Activated naive CD4-positive, alpha-beta T cell treated with anti-CD3 and anti-CD28 coated beads, Interleukin-2, amount 50 U/mL, for 72 hours (primary cell): ENCODE measurements around the gene GSTM5. TPM values are rescaled to one million over a fixed set of nuclear protein-coding genes. Genes with fewer than 3 reads are reported as not detected.
"Not testable (repeated sequence)": the region's sequence is repeated elsewhere in the genome, so short reads cannot be mapped to it uniquely, and the experiment has no call there.

Experiments used
- ATAC-seq, 2 donors: fragments of 150-1000 bp; cut with Tn5 transposase; 2 replicates each; pipeline ENCODE4 v1.10.0; 2021; ENCODE audit warnings: mild to moderate bottlenecking in 2 of 2, moderate library complexity in 2 of 2
- DNase-seq, 2 donors: peaks; one replicate each; pipeline ENCODE4 v3.0.0; 2021 to 2022; ENCODE audit warnings: low spot score in 2 of 2
- H3K27ac Mint-ChIP-seq, 2 donors: one replicate each; pipeline ENCODE4 v1.8.0; 2022; ENCODE audit warnings: mild to moderate bottlenecking in 2 of 2, mixed read lengths in 2 of 2
- H3K36me3 Mint-ChIP-seq, 2 donors: one replicate each; pipeline ENCODE4 v1.8.0; 2022; ENCODE audit warnings: mixed read lengths in 2 of 2
- H3K9me3 Mint-ChIP-seq, 2 donors: one replicate each; pipeline ENCODE4 v1.8.0; 2022; ENCODE audit warnings: mixed read lengths in 2 of 2
- total RNA-seq, 2 donors: library from RNA; stranded (reverse); gene quantifications; one replicate each; pipeline ENCODE4 v1.2.3, GENCODE V29; 2022

Gene GSTM5
- total RNA-seq, 2 donors from 2014 or later, result 0.89 TPM; not detected in 1

DNA sequence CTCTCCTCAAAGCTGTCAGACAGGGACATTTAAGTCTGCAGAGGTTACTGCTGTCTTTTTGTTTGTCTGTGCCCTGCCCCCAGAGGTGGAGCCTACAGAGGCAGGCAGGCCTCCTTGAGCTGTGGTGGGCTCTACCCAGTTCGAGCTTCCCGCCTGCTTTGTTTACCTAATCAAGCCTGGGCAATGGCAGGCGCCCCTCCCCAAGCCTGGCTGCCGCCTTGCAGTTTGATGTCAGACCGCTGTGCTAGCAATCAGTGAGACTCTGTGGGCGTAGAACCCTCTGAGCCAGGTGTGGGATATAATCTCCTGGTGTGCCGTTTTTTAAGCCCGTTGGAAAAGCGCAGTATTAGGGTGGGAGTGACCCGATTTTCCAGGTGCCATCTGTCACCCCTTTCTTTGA is 36.3 kb downstream of the GSTM5 start:
- DNase-seq, H3K27ac Mint-ChIP-seq, H3K36me3 Mint-ChIP-seq, ATAC-seq, H3K9me3 Mint-ChIP-seq: not testable (repeated sequence)

DNA sequence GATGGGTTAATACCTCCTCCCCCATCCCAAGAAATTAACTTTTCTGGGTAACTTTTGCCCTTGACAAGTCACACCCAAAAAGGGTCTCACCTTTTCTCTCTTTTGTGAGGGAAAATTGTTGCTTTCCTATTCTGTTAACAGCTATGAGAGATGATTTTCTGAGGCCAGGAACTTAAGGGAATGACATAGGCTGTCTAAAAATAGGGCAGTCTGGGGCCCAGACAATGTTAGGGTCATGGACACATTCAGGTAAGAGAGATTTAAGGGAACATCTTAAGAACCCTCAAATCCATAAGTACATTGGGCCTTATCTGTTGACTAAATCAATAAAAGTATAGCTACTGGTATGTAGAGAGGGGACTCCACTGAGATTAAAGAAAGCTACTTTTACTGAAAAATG is 37.2 kb downstream of the GSTM5 start:
- DNase-seq, result no peak
- Mint-ChIP-seq H3K27ac (no peak overlapping the region), H3K9me3 (no peaks in the 10 kb centered on the region), H3K36me3 (no peaks in the 10 kb centered on the region)
- no peak for ATAC-seq

DNA sequence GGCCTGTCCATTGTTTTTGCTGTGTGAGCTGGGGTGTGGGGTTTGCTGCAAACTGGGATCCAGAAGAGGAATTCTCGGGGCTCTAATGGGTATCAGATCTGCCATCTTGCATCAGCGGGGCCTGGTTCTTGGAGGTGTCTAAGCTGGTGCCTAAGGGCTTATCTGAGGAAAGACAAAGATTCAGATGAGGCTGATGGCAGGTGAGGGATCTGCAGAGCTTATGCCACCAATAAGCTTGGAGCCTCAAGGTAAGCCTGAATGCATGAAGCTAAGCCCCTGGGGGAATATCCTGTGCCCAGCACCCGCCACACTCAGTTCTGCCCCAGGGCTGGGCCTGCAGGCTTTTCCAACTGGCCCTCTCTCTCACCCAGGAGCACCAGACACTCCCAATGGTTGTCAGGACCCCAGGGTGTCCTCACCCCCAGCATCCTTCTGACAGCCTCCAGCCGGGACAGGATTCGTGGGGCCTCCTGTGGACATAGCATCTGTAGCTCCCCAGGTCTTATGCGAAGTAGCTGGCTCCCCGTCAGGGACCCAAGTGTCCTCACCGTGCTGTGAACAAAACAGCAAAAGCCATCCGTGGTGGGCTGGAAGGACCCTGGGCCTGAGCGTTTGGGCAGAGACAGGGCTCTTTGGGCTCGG is 38.3 kb downstream of the GSTM5 start:
- Mint-ChIP-seq H3K27ac (no peak overlapping the region), H3K36me3 (no peaks in the 10 kb centered on the region), H3K9me3 (no peaks in the 10 kb centered on the region)
- DNase-seq (no peak), ATAC-seq (no peak)

DNA sequence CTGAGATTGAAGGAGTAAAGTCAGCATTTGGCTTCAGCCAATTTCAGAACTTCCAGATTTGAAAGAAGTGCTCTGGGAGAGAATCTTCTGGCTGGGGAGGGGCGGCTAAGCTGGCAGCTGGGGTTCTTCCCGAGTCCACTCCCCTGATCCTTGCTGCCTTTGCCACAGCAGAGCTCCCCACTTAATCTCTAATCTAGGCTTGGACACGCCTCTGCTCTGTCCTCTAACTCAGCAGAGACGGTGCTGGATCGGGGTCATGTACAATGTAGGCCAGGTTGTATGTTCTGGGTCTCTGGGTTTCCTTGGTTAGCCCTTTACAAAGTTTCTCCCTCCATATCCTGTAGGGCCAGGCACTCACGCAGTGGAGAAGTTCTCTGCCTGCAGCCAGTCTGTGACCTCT is 38.9 kb downstream of the GSTM5 start:
- Mint-ChIP-seq H3K9me3 (no peaks in the 10 kb centered on the region), H3K36me3 (no peaks in the 10 kb centered on the region), H3K27ac (no peak overlapping the region)
- no peak for DNase-seq
- no peak for ATAC-seq

DNA sequence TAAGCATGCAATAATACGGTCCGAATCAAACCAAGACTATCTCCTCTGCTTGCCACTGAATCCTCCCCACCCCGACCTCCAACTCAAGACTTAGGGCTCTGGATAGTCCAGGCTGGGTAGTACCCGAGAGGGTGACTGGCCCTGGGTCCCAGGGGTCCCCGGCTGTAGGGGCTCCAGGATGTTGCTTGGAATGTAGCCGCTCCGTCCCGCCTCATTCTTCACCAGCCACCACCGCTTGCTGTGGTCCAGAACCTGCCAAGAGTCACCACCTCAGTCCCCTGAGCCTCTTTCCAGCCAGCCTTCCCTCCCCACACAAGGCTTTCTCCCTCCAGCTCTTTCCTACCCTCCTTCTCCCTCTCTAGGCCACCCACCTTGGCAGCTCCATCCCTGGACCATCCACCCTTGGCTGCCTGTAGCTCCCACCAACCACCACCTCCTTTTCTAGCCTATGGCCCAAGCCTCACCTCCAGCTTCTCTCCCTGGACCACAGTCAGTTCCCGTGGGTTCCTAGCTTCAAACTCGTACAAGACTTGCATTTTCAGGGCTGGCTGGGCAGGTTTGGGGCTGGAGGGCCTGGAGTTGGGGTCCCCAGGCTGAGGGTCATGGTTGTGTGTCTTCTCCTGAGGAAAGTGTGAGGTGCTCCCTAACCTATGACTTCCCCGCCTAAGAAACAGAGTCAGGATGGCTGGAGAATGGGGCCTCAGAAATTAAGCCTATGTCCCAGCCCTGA is 39.6 kb downstream of the GSTM5 start:
- Mint-ChIP-seq H3K27ac (no peak overlapping the region), H3K36me3 (no peaks in the 10 kb centered on the region), H3K9me3 (no peaks in the 10 kb centered on the region)
- no peak for ATAC-seq
- DNase-seq, result no peak

DNA sequence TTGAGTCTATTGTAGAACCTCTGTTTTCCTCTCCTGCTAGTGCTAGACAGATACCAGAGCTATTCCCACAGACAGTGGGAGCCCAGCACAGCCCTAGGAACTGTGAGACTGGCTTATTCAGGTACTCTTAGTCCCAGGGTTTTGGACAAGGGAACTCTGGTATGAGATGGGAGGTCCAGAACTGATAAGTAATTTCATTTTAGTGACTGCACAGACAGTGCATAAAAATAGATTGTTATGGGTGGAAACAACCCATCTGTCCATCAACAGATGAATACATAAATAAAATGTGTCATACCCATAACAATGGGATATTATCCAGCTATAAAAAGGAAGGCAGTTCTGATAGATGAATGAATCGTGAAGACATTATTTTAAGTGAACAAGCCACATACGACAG is 42.7 kb downstream of the GSTM5 start:
- Mint-ChIP-seq H3K27ac (no peak overlapping the region), H3K9me3 (no peaks in the 10 kb centered on the region), H3K36me3 (no peaks in the 10 kb centered on the region)
- ATAC-seq (no peak), DNase-seq (no peak)

DNA sequence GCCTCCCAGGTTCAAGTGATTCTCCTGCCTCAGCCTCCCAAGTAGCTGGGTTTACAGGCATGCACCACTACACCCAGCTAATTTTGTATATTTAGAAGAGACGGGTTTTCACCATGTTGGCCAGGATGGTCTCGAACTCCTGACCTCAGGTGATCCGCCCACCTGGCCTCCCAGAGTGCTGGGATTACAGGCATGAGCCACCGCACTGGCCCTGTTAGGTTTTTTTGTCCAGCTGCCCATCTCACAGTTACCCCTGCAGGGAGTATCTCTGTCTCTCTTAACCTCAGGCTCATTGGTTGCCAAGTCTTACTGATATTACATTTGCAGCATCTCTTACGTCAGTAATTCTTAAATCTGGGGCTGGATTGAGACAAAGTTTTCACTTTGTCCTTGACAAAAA is 44.3 kb downstream of the GSTM5 start:
- H3K27ac Mint-ChIP-seq, ATAC-seq, DNase-seq, H3K36me3 Mint-ChIP-seq, H3K9me3 Mint-ChIP-seq: not testable (repeated sequence)

DNA sequence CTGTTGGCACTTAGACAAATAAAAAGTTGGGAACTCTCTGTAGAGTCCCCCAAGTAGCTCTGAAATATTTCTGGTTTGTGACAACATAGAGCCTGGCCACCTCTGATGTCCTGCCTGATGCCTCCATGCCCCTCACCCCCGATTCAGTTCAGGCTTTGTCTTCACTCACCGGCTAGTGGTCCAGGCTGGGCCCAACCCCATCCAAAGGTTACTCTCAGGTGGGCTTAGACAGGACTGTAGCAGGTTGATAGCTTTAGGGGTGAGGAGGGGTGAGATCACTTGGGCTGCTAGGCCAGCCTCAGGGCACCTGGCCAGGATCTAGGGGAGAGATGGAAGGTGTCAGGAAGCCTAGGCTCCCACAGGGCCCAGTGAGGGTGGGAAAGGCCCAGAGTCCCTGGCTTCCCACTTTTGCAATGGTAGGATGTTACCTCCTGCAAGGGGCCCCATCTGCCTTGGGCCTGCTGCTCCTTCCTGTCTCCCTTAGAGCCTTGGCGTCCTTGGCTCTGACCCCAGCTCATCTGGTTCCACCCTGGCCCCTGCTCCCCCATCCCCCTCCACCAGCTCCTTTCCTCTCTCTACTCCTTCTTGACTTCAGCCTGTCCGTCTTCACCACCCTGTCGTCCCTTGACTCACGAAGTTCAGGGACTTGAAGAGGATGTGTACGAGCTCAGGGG is 44.9 kb downstream of the GSTM5 start:
- H3K9me3 Mint-ChIP-seq, result no peaks in the 10 kb centered on the region
- no peak overlapping the region for H3K27ac Mint-ChIP-seq
- ATAC-seq, result no peak
- H3K36me3 Mint-ChIP-seq, result no peaks in the 10 kb centered on the region
- peak in 1 of 2 donors; percentile 30 for DNase-seq

DNA sequence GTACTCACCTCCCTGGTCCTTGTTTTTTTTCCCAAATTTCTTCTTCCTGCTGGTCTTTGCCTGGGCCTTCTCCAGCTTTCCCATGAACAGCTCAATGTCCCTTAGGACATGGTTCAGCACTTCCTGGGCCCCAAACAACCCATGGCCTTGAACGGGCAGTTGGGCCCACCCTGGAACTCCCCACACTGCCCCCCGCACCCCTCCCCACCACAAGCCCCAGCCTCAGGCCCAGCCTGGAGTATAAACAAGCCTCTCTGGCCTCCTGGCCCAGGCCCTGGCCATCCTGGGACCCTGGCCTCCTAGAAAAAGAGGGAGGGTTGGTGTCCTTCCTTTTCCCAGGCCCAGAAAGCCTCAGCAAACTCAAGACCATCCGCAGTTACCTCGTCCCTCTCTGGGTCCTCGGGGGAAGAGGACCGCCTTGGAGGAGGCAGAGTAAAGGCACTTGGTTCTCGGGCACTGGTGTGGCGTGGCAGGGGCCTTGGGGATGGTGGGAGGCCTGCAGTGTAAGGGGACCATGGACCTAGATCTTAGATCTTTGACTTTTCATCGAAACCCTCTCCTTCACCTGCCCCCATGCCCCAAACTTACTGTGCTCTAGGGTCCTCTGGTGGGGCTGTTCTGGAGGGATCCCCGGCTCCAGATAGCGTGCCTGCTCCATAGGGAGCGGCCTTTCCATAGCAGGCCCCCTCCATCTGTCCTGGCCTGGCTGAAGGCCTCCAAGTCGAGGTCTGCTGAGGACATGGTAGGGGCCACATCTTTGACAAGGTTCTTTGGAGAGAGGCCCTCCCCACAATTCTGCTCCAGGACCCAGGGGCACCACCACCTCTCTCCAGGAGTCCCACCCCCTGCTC is 46.1 kb downstream of the GSTM5 start:
- ATAC-seq (no peak), DNase-seq (no peak)
- Mint-ChIP-seq H3K9me3 (no peaks in the 10 kb centered on the region), H3K27ac (no peak overlapping the region), H3K36me3 (no peaks in the 10 kb centered on the region)

DNA sequence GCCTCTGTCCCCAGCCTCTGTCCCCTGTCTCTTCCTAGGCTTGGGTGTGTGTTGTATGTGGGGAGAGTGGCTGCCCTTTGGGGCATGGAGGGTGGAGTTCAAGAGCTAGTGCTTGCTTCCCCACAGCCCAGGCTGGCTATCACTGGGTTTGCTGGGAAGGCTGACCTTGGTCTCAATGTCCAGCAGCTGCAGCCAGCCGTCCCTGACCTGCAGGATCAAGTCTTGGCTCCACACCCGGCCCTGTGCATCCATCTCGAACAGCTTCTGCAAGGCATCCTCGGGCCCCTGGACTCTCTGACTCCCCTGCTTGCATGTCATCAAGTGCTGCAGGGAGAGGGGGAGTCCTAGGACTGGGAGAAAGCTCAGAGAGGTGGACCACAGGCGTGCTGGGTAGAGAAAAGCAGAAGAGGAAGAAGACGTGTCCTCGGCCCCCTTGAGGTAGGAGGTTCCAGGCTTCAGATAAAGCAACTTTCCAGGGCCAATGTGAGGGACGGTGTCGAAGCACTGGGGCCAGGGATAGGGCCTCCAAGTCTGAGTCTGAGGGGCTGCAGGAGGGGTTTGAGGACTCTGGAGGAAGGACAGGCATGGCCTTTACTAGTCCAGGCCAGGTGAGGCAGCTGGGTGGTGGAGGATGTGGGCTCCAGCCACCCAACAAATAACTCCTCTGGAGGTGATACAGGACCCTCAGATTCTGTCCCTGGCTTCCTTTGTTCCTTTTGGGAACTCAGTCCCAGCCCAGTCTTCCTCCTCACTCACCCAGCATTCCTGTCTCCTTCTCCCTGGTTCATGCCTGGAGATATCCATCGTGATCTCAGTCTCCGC is 47.7 kb downstream of the GSTM5 start:
- H3K27ac Mint-ChIP-seq, result peak overlapping the region in 1 of 2 donors; percentile 30
- peak in 1 of 2 donors; percentile 23 for DNase-seq

DNA sequence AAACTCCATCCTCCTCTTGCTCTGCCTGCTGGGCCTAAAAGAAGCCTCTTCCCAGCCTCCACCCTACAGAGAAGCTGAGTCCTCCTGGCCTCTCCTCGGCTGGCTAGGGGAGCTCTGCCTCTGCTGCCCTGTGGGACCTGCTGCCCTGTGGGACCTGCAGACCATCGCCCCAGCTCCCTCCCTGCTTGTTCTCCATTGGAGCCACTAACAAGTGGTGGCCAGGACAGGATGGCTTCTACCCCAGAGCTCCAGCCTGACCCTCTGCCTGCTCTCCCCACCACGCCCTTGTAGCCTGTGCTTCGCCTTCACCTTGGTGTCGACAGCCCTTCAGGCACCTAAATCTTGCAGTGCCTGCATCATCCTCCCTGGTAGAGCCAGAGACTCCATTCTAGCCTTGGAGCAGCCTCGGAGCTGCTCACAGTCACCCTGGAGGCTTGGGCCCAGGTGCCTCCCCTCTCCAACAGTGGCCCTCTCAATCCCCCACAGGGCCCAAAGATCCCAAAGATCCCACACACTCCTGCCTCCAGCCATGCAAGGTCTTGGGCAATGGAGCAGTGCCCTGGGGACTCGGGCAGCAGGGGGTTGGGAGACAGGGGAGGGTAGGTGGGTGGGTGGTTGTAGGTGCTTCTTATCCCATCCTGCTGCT is 48.7 kb downstream of the GSTM5 start:
- Mint-ChIP-seq H3K9me3 (no peaks in the 10 kb centered on the region), H3K27ac (peak overlapping the region in 1 of 2 donors; percentile 42), H3K36me3 (no peaks in the 10 kb centered on the region)
- ATAC-seq (no peak), DNase-seq (peak in 1 of 2 donors; percentile 50)

More for the DNA sequence above, 47.7 kb downstream of the GSTM5 start:
- ATAC-seq, result no peak
- Mint-ChIP-seq H3K9me3 (no peaks in the 10 kb centered on the region), H3K36me3 (no peaks in the 10 kb centered on the region)

DNA sequence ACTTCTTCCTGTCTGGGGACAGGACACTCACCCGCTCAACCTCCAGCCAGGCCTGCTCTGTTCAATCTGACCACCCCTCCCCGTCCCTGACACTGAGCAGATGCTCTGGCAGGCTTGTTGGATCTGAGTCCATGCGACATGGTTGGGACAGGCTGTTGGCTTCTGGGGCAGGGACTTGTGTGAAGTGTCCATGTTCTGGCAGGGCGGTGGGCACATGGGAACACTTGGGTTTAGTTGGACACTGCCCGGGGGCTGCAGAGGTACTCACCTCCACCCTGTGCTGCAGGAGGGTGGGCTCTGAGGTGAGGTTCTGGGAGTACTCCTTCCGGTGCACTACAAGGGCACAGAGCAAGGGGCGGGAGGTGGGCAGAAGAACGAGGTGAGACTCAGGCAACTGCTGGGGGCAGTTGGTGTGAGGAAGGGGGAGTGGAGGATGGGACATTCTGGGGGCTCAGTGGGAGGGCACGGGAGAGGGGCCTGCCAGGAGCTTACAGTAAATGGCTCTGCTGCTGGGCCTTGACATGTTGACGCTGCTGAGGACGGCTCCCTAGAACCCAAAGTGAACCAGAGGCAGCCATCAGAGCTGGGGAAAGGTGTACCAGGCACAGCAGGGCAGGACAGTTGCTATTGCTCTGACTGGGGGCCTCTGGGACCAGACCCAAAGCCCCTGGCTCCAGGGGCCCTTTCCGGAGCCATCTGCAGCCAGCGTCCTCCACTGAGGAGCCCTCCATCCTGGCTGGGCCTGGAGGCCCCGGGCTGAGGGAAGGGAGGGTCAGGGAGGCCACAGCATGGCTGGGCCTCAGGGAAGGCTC is 49.4 kb downstream of the GSTM5 start:
- DNase-seq, result peak in 1 of 2 donors; percentile 33
- Mint-ChIP-seq H3K36me3 (no peaks in the 10 kb centered on the region), H3K27ac (peak overlapping the region in 1 of 2 donors; percentile 42), H3K9me3 (no peaks in the 10 kb centered on the region)
- no peak for ATAC-seq

DNA sequence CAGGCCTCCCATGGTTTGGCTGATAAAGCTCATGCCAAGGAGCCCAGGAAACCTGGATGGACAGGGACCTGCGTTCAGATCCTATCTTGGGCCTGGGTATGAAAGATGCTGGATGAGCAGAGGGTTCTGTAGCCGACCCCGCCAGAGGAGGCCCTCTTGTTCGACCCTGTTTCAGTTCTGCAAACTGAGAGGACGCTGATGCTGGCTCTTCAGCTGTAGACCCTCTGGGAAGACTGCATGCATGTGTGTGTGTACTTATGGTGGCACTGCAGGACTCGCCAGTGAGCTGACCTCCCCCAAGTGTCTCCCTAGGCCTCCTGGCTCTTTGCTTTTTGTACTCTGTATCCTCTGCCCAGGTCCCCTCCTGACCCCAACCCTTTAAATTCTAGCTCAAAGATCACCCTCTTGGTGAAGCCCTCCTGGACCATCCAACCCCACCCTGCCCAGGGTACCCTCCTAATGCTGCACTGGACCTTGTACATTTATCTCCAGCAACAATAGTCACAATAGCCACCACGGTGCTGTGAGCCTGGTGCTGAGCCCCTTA is 50.1 kb downstream of the GSTM5 start:
- DNase-seq, result peak in 1 of 2 donors; percentile 38
- H3K9me3 Mint-ChIP-seq, result no peaks in the 10 kb centered on the region
- no peak for ATAC-seq
- no peaks in the 10 kb centered on the region for H3K36me3 Mint-ChIP-seq
- no peak overlapping the region for H3K27ac Mint-ChIP-seq

DNA sequence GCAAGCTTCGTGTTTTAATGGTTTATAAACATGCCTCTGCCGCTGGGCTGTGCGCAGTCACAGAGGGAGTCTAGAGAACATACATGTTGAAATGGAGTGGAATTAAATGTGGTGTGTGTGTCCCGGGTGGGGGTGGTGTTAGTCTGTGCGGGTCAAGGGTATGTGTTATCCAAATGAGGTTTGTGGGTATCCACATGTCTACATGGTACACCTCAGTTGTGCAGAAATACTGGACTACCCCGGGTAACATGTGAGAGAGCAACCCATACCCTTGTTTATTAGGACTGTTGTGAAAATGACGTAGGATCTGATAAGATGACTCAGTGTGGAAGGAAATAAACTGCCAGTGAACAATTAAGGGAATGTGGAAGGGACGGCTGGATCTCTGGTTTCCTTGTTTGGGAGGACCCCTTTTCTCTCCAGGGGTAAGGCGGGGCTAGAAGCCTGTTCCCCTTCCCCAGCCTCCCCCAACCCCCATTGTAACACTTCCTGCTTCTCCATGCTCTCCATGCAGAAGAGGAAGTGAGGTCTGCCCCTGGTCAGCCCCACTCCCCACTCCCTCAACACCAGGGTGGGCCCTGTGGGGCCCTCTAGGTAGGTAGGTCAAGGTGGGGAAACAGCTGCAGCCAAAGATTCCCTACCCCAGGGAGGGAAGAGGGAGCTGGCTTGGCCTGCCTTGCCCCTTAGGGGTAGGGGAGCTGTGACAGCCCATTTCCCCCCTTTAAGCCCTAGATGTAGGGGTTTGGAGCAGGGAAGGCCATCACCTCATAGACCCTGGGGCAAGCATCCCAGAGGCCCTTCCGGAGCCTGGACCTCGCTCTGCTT is 51.0 kb downstream of the GSTM5 start:
- Mint-ChIP-seq H3K9me3 (no peaks in the 10 kb centered on the region), H3K36me3 (no peaks in the 10 kb centered on the region), H3K27ac (no peak overlapping the region)
- peak in 1 of 2 donors; percentile 7 for DNase-seq
- no peak for ATAC-seq
